ENCODE data around the gene NRG2.

GRCh38 chr5:139912804-139913203, 130.3 kb downstream of the NRG2 start:
- TF ChIP-seq CTCF (IDR thresholded peaks at IDR 0.05) = no peak
- no peak for TF ChIP-seq POLR2A (IDR thresholded peaks at IDR 0.05)
- no peak for TF ChIP-seq POLR2AphosphoS5 (IDR thresholded peaks at IDR 0.05)
